Neural cell (in vitro differentiated cells): ENCODE results near the gene DYNLT2.

Experiments used
- EZH2 ChIP-seq: fragments of 200-600, 300-800 bp; shearing (Covaris generic), sonication (generic); IDR thresholded peaks from 2 replicates; pipeline ENCODE4 v1.6.1; 2014; ENCODE audit warnings: antibody characterized with exemption, low read length, borderline replicate concordance, mild to moderate bottlenecking; ENCODE audit not compliant: insufficient read depth, poor library complexity, severe bottlenecking
- POLR2AphosphoS5 ChIP-seq: IDR thresholded peaks from 2 replicates; pipeline ENCODE4 v1.6.1; 2012
- REST ChIP-seq: IDR thresholded peaks from 2 replicates; pipeline ENCODE4 v1.6.1; 2012; ENCODE audit warnings: borderline replicate concordance
- TF ChIP-seq, protein P1 (sequence below): fragments of 450-650 bp; IDR thresholded peaks from 2 replicates; pipeline ENCODE4 v1.5.1; 2014; ENCODE audit warnings: antibody characterized with exemption, mild to moderate bottlenecking, moderate library complexity; ENCODE audit not compliant: poor library complexity, severe bottlenecking

GRCh38 chr6:169776379-169776778 is 25.0 kb upstream of the DYNLT2 start:
- TF ChIP-seq, protein P1, sequence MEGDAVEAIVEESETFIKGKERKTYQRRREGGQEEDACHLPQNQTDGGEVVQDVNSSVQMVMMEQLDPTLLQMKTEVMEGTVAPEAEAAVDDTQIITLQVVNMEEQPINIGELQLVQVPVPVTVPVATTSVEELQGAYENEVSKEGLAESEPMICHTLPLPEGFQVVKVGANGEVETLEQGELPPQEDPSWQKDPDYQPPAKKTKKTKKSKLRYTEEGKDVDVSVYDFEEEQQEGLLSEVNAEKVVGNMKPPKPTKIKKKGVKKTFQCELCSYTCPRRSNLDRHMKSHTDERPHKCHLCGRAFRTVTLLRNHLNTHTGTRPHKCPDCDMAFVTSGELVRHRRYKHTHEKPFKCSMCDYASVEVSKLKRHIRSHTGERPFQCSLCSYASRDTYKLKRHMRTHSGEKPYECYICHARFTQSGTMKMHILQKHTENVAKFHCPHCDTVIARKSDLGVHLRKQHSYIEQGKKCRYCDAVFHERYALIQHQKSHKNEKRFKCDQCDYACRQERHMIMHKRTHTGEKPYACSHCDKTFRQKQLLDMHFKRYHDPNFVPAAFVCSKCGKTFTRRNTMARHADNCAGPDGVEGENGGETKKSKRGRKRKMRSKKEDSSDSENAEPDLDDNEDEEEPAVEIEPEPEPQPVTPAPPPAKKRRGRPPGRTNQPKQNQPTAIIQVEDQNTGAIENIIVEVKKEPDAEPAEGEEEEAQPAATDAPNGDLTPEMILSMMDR, result no peak
- TF ChIP-seq POLR2AphosphoS5, result no peak
- no peak for TF ChIP-seq EZH2
- TF ChIP-seq REST, result no peak
